GM10248 (cell line): Measurements from ENCODE around the gene ALX4.

Source experiments
- CTCF ChIA-PET: fragments of 300-600 bp; sonication (Branson Sonifier 250); formaldehyde crosslinking; extraction: SDS; loops from one replicate; lab custom pipeline; 2021; ENCODE audit warnings: antibody characterized with exemption; lab: Yijun Ruan, JAX
- POLR2A ChIA-PET: fragments of 350-650 bp; sonication (Branson Sonifier 250); formaldehyde crosslinking; extraction: SDS; loops from one replicate; lab custom pipeline; 2020; ENCODE audit warnings: antibody characterized with exemption; lab: Yijun Ruan, JAX
- DNase-seq: peaks from one replicate; pipeline ENCODE4 v3.0.0; 2012; ENCODE audit errors: extremely low spot score
- TF ChIP-seq, protein P1 (sequence below): IDR thresholded peaks from 2 replicates; pipeline ENCODE4 v1.5.1; 2012; ENCODE audit warnings: mild to moderate bottlenecking, low read depth; ENCODE audit errors: extremely low read depth, missing control alignments, control extremely low read depth

Gene ALX4

DNA sequence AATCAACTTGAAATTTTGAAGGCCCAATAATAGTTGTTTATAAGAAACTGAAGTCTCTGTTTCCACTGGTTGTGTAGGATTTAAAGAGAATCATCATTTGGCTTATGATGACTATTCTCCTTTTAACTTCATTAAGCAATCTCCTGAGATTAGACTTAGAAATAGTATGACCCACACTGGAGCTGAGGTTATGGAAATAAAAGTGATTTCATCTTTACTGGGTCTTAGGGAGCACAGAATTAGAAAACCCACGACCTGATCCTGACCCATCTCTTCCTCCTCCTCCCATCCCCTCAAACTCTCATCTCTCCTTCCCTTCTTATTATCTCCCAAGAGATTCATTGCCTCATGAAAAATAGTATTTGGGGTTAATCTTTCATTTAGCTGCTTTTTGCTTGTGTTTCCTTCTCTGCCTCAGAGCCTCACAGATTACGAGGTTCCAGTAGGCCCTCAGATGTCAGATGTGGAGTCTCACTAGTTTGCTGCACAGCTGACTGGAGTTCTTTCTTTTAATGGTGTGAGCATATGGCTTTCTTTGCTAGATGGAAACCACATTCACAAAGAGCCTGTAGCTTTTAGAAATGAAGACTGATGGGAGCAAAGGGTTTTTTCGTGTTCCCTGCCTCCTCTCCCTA is 85.0 kb downstream of the ALX4 start:
- ChIA-PET CTCF (interaction anchor here (0.7 to 1.0 kb wide), 2 partner anchors 9 to 20 kb away, joined by 3 to 7 read pairs; no protein-coding TSS in a partner anchor), POLR2A (no interaction called here)
- no peak for DNase-seq
- TF ChIP-seq, protein P1, sequence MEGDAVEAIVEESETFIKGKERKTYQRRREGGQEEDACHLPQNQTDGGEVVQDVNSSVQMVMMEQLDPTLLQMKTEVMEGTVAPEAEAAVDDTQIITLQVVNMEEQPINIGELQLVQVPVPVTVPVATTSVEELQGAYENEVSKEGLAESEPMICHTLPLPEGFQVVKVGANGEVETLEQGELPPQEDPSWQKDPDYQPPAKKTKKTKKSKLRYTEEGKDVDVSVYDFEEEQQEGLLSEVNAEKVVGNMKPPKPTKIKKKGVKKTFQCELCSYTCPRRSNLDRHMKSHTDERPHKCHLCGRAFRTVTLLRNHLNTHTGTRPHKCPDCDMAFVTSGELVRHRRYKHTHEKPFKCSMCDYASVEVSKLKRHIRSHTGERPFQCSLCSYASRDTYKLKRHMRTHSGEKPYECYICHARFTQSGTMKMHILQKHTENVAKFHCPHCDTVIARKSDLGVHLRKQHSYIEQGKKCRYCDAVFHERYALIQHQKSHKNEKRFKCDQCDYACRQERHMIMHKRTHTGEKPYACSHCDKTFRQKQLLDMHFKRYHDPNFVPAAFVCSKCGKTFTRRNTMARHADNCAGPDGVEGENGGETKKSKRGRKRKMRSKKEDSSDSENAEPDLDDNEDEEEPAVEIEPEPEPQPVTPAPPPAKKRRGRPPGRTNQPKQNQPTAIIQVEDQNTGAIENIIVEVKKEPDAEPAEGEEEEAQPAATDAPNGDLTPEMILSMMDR = no peak

DNA sequence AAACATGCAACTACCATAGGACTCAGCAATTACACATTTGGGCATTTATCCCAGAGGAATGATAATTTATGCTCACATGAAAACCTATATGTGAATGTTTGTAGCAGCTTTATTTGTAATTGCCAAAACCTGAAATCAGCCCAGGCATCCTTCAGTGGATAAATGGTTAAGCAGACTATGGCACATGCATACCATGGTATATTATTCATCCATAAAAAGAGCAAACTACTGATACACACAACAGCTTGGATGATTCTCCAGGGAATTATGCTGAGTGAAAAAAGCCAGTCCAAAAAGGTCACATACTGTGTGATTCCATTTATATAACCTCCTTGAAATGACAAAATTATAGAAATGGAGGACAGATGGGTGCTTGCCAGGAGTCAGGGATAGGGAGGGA is 86.7 kb downstream of the ALX4 start:
- DNase-seq = no peak
- TF ChIP-seq, protein P1 = no peak
- CTCF ChIA-PET = interaction anchor here (1.0 kb wide), 1 partner anchor 128 kb away, joined by 3 read pairs; the partner anchor contains the start of gene EXT2
- POLR2A ChIA-PET = no interaction called here

DNA sequence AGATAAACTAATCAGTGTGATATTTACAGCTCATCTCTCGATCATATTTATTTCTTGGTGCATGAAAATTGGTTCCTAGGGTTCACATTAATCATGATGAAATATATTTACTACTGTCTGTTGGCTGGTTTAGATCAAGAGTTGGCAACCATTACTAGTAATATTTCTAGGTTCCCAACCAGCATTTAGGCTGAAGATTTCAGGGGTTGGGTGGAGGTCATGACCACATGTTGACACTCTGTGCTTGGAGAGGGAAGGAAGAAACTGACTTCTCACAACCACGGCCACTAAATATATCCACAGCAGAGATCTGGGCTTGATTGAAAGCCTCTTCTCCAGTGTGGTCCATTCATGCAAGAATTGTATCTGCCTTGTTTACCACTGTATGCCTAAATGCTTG is 87.9 kb downstream of the ALX4 start:
- CTCF ChIA-PET = interaction anchor here (1.0 to 1.4 kb wide), 2 partner anchors 14 to 127 kb away, joined by 3 to 4 read pairs; partner anchors contain the start of gene EXT2
- POLR2A ChIA-PET = no interaction called here
- TF ChIP-seq, protein P1 = no peak
- DNase-seq = no peak

DNA sequence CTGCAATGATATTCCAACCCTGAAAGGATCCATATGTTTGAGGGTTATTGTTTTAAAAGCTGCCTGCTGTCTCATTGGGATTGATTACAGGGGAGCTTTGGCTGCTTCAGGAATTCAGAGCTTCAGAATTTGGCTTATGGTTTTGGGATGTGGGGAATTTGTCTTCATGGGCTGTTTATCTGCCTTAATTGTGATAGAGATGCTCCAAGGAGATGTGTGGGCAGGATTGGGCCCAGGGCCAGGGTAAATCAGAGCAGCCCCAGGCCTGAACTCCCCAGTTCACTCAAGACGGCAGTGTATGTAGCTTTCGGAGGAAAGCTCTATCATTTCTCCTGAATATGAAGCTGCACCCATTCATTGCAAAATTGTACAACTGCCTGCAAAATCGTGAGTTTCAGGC is 88.5 kb downstream of the ALX4 start:
- DNase-seq = no peak
- CTCF ChIA-PET = interaction anchor here (1.2 to 1.4 kb wide), 2 partner anchors 14 to 19 kb away, joined by 3 to 4 read pairs; no protein-coding TSS in a partner anchor
- TF ChIP-seq, protein P1 = no peak
- POLR2A ChIA-PET = no interaction called here

DNA sequence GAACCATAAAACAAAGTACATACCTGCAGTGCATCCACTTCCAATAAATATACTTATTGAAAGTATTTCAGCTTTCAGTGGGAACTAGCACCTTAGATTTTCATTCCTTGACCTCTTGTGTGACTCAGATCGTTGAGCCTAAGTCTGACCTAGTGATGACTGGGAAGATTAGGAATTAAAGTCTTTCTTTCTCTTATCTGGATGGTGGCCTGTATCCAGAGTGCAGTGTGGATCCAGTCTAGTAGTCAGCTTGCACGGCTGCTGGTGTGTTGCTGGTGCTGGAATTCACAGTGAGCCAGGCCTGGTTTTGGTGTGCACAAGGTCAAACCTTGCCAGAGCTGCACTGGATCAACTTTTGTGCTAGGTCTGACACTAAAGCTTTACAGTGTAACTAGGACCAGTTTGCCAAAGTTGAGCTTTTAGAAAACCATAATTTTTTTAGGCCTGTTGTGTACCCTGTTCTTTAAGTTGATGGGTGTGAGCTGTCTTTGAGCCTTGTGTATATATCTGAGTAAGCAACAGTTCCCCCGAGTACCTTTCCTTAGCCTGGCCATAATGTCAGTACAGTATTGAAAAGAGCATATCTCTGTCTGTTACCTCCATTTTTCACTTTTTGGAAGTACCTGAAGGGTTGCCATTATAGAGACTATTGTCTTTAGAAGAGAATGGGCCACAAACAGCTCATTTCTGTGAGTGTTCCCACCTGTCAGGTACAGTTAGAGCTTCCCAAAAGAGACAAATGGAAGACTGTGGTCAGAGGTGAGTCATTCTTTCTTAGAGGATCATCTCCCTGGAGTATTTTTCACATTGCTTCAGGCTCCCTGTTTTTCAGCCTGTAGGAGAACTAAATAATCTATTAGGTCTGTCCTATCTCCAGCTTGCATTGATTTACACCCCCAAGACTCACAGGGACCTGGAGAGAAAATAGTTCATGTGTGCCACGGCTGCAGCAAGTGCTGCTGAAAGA is 89.8 kb downstream of the ALX4 start:
- TF ChIP-seq, protein P1 = no peak
- CTCF ChIA-PET = interaction anchor here (0.9 to 1.2 kb wide), 4 partner anchors 12 to 316 kb away, joined by 3 read pairs; no protein-coding TSS in a partner anchor
- POLR2A ChIA-PET = no interaction called here
- DNase-seq = no peak

DNA sequence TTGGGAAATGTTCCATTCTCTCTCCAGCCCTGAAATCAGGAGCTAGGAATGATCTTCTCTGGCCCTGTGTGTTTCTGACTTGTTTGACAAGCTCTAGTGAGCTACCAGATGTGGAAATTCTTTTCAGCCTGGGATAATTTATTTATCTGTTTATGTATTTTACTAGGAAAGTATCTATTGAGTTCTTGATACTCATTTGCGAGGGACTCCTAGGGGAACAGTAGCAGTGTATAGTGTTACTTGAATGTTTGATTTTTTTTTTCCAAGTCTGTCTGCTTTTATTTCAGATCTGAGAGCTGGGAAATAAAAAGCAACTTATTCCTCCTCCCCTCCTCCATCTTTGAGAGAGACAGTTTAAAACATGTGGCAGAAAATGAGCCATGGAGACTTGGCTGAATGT is 92.5 kb downstream of the ALX4 start:
- POLR2A ChIA-PET = no interaction called here
- TF ChIP-seq, protein P1 = no peak
- no peak for DNase-seq
- CTCF ChIA-PET = interaction anchor here (1.5 to 2.4 kb wide), 2 partner anchors 9 to 18 kb away, joined by 3 to 9 read pairs; no protein-coding TSS in a partner anchor
